HCT116 (cell line): ENCODE measurements around the gene CABLES1. TPM values are rescaled to one million over a fixed set of nuclear protein-coding genes. Genes with fewer than 3 reads are reported as not detected.

Experiments used
- ATAC-seq: fragments of 200-7000 bp; cut with Tn5 transposase; 2 replicates; pipeline ENCODE4 v1.9.1; 2020; ENCODE audit warnings: mild to moderate bottlenecking, moderate library complexity
- BruUV-seq: library from RNA; stranded (reverse); fragments of 400-500 nt; replicated peaks from 2 replicates; lab custom pipeline; 2021; lab: Mats Ljungman, UMichigan
- CTCF ChIA-PET: fragments of 300-600 bp; sonication (Branson Sonifier 250); formaldehyde crosslinking; loops from one replicate; lab custom pipeline; 2021; ENCODE audit warnings: antibody characterized with exemption; lab: Charles Lee
- POLR2A ChIA-PET: fragments of 300-600, 350-600 bp; sonication (Branson Sonifier 250); formaldehyde crosslinking; loops from one replicate; lab custom pipeline; 2021; ENCODE audit warnings: antibody characterized with exemption; lab: Charles Lee
- RAD21 ChIA-PET, 2 experiments: fragments of 300-600 bp; sonication (Branson Sonifier 250); formaldehyde crosslinking; loops; one replicate each; lab custom pipeline; 2023; ENCODE audit warnings: low total read pairs in 2 of 2; ENCODE audit not compliant: uncharacterized antibody in 2 of 2, unreplicated experiment in 2 of 2, low non-redundant PET in 1 of 2; lab: Charles Lee
- DNase-seq: peaks from one replicate; pipeline ENCODE4 v3.0.0-alpha.2; 2010; ENCODE audit warnings: low read depth, low spot score
- H2AFZ ChIP-seq: fragments of 200-600 bp; shearing (Covaris generic), sonication (generic); 2 replicates; pipeline ENCODE4 v1.6.1; 2017; ENCODE audit warnings: low read depth, mixed run types, mixed read lengths, antibody characterized with exemption, low read length; ENCODE audit not compliant: poor library complexity, severe bottlenecking
- H3K27ac ChIP-seq: 2 replicates; pipeline ENCODE4 v1.5.1; 2012; ENCODE audit warnings: low read depth, low read length
- H3K27me3 ChIP-seq: fragments of 200-600 bp; sonication (generic); 2 replicates; pipeline ENCODE4 v1.6.1; 2016; ENCODE audit warnings: mixed run types, low read length, mixed read lengths; ENCODE audit not compliant: insufficient read depth
- H3K36me3 ChIP-seq, 2 experiments: fragments of 200-500 bp in 1 of 2; fragments of 200-600 bp in 1 of 2; sonication (Bioruptor generic) in 1 of 2; sonication (generic) in 1 of 2; 2 replicates each; pipeline versions ENCODE4 v1.5.1 to v1.6.1; 2014 to 2016; ENCODE audit warnings: low read length in 2 of 2, inconsistent platforms in 1 of 2, mixed read lengths in 1 of 2, mixed run types in 1 of 2; ENCODE audit not compliant: insufficient read depth in 2 of 2, control insufficient read depth in 1 of 2
- H3K4me1 ChIP-seq, 2 experiments: fragments of 200-600 bp in 1 of 2; sonication (generic) in 1 of 2; 2 replicates each; pipeline versions ENCODE4 v1.5.1 to v1.6.1; 2012 to 2017; ENCODE audit warnings: low read length in 2 of 2, inconsistent platforms in 1 of 2, mild to moderate bottlenecking in 1 of 2, mixed read lengths in 1 of 2, mixed run types in 1 of 2, moderate library complexity in 1 of 2; ENCODE audit not compliant: insufficient read depth in 2 of 2, control insufficient read depth in 1 of 2
- H3K4me2 ChIP-seq: fragments of 200-600 bp; sonication (generic); 2 replicates; pipeline ENCODE4 v1.6.1; 2017; ENCODE audit warnings: mixed run types, low read length, mixed read lengths
- H3K4me3 ChIP-seq, 2 experiments: fragments of 200-600 bp in 1 of 2; sonication (generic) in 1 of 2; replicated peaks in 1 of 2; 2 replicates each; pipeline ENCODE4 v1.5.1; 2011 to 2016; ENCODE audit warnings: low read length in 2 of 2, control low read depth in 1 of 2, low read depth in 1 of 2, mild to moderate bottlenecking in 1 of 2, mixed read lengths in 1 of 2, mixed run types in 1 of 2
- H3K79me2 ChIP-seq: fragments of 200-600 bp; sonication (generic); 2 replicates; pipeline ENCODE4 v1.6.1; 2017; ENCODE audit warnings: mild to moderate bottlenecking, mixed run types, low read length, moderate library complexity, mixed read lengths; ENCODE audit not compliant: insufficient read depth
- H3K9ac ChIP-seq: fragments of 200-600 bp; sonication (generic); 2 replicates; pipeline ENCODE4 v1.6.1; 2016; ENCODE audit warnings: low read length, mixed read lengths
- H3K9me2 ChIP-seq: fragments of 200-600 bp; sonication (generic), shearing (Covaris generic); 2 replicates; pipeline ENCODE4 v1.6.1; 2017; ENCODE audit warnings: mixed run types, mild to moderate bottlenecking, moderate library complexity; ENCODE audit not compliant: insufficient read depth
- H3K9me3 ChIP-seq, 2 experiments: fragments of 200-500 bp in 1 of 2; fragments of 200-600 bp in 1 of 2; sonication (Bioruptor generic) in 1 of 2; sonication (generic) in 1 of 2; 2 replicates each; pipeline ENCODE4 v1.6.1; 2014 to 2017; ENCODE audit warnings: low read length in 2 of 2, mixed read lengths in 2 of 2, inconsistent platforms in 1 of 2, low read depth in 1 of 2, mild to moderate bottlenecking in 1 of 2, mixed run types in 1 of 2, moderate library complexity in 1 of 2; ENCODE audit not compliant: control insufficient read depth in 1 of 2, insufficient read depth in 1 of 2
- H4K20me1 ChIP-seq: fragments of 200-600 bp; sonication (generic), shearing (Covaris generic); 2 replicates; pipeline ENCODE4 v1.6.1; 2017; ENCODE audit warnings: mixed run types, mild to moderate bottlenecking, moderate library complexity; ENCODE audit not compliant: insufficient read depth
- POLR2A ChIP-seq: IDR thresholded peaks from 2 replicates; pipeline ENCODE4 v1.7.0; 2011; ENCODE audit warnings: borderline replicate concordance; ENCODE audit not compliant: insufficient read depth, insufficient read length; ENCODE audit errors: extremely low read depth
- POLR2AphosphoS5 ChIP-seq: IDR thresholded peaks from 2 replicates; pipeline ENCODE4 v1.6.1; 2011; ENCODE audit warnings: mild to moderate bottlenecking, low read depth, low read length, moderate library complexity
- SP1 ChIP-seq: IDR thresholded peaks from 2 replicates; pipeline ENCODE4 v1.6.1; 2012; ENCODE audit warnings: low read depth
- intact Hi-C: fragments of 100-400 bp; cut with micrococcal nuclease; formaldehyde crosslinking; loops from 2 replicates; pipeline ENCODE4 v1.10.0; 2022
- total RNA-seq: library from RNA; stranded (reverse); gene quantifications from one replicate; pipeline ENCODE4 v1.2.1, GENCODE V29; 2021; ENCODE audit not compliant: unreplicated experiment
- TF ChIP-seq, protein P1 (sequence below): IDR thresholded peaks from 2 replicates; pipeline ENCODE4 v1.6.1; 2012
- TF ChIP-seq, protein P2 (sequence below): IDR thresholded peaks from 2 replicates; pipeline ENCODE4 v1.6.1; 2011; ENCODE audit warnings: mild to moderate bottlenecking, low read length, moderate library complexity; ENCODE audit not compliant: insufficient replicate concordance; ENCODE audit errors: extremely low read depth

CABLES1 gene
- total RNA-seq, 1 experiment from 2014 or later: 7.7 TPM

DNA sequence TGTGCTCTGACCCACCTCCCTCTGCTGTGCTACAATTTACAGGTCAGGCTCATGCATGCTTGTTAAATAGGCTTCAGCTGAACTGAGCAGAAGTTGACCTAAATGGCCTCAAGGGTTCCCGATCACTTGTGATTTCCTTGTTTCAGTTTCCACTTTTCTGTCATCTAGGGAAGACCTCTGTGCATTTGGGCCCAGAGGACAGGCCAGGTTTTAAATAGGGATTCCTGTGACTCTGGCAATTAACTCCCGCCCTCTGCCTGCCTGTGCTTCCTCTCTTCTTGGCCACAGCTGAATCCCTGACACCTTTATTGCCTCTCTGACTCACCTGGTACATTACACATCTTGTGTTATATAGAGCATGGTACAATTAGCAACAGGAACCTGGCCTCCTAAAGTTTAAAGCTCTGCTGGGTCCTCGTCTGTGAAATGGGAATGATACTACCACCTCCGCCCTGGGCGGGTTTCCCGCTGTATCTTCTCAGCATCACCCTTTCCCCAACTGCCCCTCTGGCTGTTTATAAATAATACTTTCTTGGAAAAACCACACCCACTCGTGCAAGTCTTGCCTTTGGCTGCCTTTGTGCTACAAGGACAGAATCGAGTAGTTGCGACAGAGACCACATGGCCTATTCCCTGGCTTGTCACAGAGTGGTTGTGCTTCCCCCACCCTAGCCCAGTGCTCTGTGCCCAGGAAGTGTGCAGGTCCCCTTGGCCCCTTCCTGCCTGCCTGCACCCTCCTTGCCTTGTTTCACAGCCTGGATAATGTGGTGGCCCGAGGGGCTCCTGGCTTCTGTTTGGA, 7.9 kb downstream of the CABLES1 start:
- ChIA-PET POLR2A (interaction anchor here (1.0 kb wide), 1 partner anchor 9 kb away, joined by 7 read pairs; no protein-coding TSS in a partner anchor), RAD21 (no interaction called here), CTCF (interaction anchor here (1.1 to 1.2 kb wide), 2 partner anchors 9 to 12 kb away, joined by 4 to 6 read pairs; no protein-coding TSS in a partner anchor)
- intact Hi-C loops: no loop called here
- H3K4me1 ChIP-seq: peaks cover 30 to 36% of the 10 kb centered on the region in 2 experiments
- H3K9ac ChIP-seq: peak overlapping the region; percentile 9; the same call in 1 of the 2 replicates
- H4K20me1 ChIP-seq: no peaks in the 10 kb centered on the region
- H3K4me2 ChIP-seq: peak overlapping the region; percentile 57
- H3K27ac ChIP-seq: peak overlapping the region; percentile 34
- peak; percentile 54 for DNase-seq
- H3K4me3 ChIP-seq: no peak overlapping the region
- BruUV-seq: no TSS peak
- no peaks in the 10 kb centered on the region for H3K36me3 ChIP-seq
- H2AFZ ChIP-seq: no peak overlapping the region
- no peaks in the 10 kb centered on the region for H3K9me2 ChIP-seq
- peak; percentile 91 for ATAC-seq
- no peaks in the 10 kb centered on the region for H3K9me3 ChIP-seq
- no peaks in the 10 kb centered on the region; the same call in 1 of the 2 replicates for H3K79me2 ChIP-seq
- H3K27me3 ChIP-seq: no peaks in the 10 kb centered on the region
- TF ChIP-seq SP1 (no peak), POLR2A (no peak), POLR2AphosphoS5 (no peak)
- TF ChIP-seq, protein P1, sequence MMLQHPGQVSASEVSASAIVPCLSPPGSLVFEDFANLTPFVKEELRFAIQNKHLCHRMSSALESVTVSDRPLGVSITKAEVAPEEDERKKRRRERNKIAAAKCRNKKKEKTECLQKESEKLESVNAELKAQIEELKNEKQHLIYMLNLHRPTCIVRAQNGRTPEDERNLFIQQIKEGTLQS: no peak
- TF ChIP-seq, protein P2, sequence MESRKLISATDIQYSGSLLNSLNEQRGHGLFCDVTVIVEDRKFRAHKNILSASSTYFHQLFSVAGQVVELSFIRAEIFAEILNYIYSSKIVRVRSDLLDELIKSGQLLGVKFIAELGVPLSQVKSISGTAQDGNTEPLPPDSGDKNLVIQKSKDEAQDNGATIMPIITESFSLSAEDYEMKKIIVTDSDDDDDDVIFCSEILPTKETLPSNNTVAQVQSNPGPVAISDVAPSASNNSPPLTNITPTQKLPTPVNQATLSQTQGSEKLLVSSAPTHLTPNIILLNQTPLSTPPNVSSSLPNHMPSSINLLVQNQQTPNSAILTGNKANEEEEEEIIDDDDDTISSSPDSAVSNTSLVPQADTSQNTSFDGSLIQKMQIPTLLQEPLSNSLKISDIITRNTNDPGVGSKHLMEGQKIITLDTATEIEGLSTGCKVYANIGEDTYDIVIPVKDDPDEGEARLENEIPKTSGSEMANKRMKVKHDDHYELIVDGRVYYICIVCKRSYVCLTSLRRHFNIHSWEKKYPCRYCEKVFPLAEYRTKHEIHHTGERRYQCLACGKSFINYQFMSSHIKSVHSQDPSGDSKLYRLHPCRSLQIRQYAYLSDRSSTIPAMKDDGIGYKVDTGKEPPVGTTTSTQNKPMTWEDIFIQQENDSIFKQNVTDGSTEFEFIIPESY: no peak
